GM20431 (cell line): ENCODE data around the gene UBE2L3.
"Not testable (repeated sequence)": the region's sequence is repeated elsewhere in the genome, so short reads cannot be mapped to it uniquely, and the experiment has no call there.

Source experiments
- in situ Hi-C: fragments of 300-500 bp; cut with MseI, MboI; formaldehyde crosslinking; loops from one replicate; pipeline ENCODE4 v1.15.0; 2020; ENCODE audit warnings: low sequenced_read_pairs; ENCODE audit not compliant: unreplicated experiment

UBE2L3 gene

DNA sequence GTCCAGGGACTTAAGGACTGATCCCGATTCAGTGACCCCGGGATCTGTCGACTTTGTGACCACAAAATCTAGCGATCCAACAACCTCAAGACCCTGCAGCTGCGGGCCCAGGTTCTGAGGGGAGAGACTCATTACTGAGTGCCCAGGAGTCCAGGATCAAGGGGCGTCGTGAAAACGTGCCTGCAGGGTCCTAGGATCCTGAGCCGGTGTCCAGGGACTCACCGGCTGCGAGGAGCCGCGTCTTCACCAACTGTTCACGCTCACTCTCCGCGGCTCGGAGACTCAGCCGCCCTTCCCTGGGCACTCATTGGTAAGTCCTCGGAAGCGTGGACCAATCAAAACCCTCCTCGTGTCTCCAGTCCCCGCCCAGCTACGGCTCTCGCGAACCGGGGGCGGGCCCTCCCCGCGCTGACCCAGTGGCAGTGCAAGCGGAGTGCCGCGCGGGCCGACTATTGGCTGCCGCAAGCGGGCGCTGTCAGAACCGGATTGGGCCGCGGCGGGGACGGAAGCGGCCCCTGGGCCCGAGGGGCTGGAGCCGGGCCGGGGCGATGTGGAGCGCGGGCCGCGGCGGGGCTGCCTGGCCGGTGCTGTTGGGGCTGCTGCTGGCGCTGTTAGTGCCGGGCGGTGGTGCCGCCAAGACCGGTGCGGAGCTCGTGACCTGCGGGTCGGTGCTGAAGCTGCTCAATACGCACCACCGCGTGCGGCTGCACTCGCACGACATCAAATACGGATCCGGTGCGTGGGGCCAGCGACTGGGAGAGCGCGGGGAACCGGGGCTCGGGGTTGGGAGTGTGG, 74.5 kb downstream of the UBE2L3 start, which contains the start of gene SDF2L1:
Gene SDF2L1 (plus strand): TSS at position 514 of the 795 bp plus-strand sequence. CDS start 35 bp downstream, at position 549.
- in situ Hi-C loops, result no loop called here

GRCh38 chr22:21642584-21643448, 75.3 kb downstream of the UBE2L3 start:
- in situ Hi-C loops, result no loop called here

DNA sequence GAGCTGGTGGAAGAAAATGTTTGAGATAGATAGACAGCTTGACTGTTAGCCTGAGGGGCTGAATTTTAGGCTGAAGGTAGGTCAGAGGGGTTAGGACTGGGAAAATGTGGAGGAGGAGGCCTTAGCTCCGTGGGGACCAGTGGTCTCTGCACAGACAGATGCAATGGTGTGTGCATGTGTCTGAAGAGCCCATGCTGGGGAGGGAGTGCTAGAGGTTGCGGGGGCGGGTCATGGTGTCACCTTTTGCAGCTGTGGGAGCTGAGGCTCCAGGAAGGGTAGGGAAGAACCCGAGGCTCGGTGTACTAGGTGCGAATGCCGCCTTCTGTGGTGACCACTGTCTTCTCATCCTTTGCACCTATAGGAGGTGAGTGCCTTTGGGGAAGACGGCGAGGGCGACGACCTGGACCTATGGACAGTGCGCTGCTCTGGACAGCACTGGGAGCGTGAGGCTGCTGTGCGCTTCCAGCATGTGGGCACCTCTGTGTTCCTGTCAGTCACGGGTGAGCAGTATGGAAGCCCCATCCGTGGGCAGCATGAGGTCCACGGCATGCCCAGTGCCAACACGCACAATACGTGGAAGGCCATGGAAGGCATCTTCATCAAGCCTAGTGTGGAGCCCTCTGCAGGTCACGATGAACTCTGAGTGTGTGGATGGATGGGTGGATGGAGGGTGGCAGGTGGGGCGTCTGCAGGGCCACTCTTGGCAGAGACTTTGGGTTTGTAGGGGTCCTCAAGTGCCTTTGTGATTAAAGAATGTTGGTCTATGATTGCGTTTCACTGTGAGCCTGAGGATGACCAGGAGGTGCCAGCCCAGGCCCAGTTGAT, 76.2 kb downstream of the UBE2L3 start:
- in situ Hi-C loops, result no loop called here

- in situ Hi-C loops, result not testable (repeated sequence)
These were observed 78.0 kb downstream of the UBE2L3 start for GRCh38 chr22:21645513-21645912.

GRCh38 chr22:21646608-21647590, 79.4 kb downstream of the UBE2L3 start:
- in situ Hi-C loops, result no loop called here

- in situ Hi-C loops, result no loop called here
These were observed 82.8 kb downstream of the UBE2L3 start for GRCh38 chr22:21650280-21650679.

DNA sequence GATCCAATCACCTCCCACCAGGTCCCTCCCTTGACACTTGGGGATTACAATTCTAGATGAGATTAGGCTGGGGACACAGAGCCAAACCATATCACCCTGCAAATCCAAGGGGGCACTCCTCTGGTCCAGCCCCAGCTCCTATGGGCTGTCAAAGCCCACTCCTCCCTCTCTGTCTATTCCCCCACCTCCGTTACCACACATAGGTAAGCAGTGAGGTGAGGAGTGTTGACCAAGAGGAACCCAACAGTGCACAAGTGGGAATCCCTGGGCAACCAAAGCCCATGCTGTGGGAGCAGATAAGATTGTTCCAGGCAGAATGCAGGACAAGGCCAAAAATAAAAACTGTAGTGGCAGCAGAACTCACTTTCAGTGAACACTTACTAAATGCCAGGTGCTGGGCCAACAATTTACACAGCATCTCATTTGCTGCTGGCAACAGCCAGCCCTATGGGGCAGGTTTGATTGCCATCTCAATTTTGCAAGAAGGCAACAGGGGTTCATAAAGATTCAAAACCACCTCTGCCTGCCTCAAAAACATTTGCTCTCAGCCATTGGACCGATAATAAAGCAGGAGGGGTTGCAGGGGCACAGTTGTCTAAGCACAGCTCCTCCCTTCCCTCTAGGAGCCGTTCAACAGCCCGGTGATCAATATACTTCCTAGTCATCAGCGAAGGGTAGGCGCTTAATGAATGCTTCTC, 83.5 kb downstream of the UBE2L3 start:
- in situ Hi-C loops, result no loop called here

DNA sequence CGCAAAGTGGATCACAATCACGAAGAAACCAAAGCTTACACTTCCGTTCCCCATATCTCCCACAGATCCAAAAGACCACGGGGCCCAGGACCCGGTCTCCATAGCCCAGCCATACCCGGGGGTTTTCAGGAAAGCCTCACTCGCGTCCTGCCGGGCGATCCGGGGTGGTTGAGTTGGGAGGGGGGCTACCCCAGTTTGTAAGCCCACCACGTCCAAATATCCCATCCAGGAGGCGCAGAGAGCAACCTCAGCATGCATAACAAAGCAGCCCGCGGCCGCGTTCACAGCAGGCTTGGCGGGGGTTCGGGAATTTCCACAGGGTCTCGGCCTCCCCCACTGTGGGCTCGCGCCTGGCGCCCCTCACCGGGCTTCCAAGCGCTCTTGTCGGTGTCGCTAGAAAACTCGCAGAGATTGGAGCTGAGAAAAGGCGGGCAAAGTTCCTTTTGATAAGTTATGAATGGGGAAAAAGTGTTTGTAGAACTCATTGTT, 84.1 kb downstream of the UBE2L3 start:
- in situ Hi-C loops, result no loop called here

DNA sequence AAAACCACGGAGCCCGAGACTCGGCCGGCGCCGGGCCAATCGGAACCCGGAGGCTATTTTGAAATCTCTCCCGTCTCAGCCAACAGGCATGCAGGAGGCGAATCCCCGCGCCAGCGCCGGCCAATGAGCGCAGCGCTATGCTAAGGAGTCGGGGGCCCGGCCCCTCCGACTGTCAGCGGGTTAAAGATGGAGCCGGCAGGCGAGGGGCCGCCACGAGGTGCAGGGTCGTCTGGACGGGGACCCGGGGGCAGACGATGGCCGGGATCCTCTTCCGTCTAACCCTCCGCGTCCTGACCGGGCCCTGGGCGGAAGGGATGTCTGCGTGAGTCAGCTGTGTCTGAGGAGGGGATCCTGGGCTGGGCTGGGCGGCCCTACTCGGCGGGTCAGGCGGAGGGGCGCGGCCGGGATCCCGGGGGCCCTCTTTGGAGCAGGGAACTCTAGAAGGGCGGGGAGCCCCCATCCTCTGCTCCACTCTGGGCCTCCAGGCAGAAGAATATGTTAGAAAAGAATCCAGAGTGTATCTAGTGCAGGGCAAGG, 84.6 kb downstream of the UBE2L3 start:
- in situ Hi-C loops, result no loop called here

DNA sequence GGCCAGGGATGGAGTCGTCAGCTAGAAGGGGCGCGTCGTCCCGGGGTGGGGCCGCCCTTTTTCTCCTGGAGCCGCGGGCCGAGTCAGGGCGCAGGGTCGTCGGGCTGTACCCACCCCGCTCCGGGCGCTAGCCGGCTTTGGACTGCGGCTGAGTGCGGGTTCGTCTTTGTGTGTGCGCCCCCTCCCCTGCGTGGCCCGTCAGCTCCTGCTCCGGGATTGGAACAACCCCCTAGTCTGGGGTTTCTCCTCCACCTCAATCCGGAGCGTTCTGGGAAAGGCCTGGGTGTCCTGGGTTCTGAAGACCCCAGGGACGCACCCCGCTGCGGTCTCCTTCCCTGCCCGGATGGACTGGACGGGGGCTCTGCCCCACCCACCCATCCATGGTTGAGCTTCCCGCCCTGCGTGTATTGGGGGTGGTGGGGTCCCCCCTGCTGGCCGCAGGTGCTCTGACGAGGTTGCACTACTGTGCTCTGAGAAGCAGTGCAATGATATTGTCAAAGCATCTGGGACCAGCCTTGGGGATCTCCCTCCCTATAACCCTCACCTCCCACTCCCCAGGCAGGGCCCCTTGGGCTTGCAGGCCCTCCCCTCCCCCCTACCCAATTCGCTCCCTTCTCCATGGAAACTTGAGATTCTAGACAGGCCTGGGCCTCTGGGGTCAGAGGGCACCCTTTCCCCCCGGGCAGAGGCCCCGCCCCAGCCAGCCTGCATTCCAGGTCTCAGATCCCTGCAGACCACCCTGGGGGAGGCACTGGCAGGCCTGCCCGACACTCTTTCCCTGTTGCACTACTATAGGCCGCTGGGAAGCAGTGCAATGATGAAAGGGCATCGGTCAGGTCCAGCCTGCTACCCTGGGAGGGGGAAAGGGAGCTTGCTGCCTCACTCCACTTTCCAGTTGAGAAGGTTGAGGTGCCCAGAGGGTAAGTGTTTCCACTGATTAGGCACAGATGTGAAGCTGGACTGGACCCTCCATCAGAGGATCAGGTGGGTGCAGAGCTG, 85.3 kb downstream of the UBE2L3 start:
- in situ Hi-C loops, result no loop called here

DNA sequence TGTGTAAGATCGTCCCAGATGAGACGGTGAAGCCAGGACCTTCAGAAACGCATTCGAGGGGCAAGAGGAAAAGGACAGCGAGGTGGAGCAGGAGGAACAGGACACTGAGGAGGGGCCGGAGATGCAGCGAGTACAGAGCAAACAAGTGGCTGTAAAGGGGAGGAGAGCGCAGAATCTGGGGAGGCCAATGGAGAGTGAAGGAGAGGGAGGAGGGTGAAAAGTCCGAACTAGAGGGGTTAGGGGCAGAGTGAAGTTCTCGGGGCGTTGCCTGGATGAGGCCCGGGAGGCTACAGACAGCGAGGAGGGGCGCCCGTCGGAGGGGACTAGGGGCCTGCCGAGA, 89.5 kb downstream of the UBE2L3 start:
- in situ Hi-C loops, result no loop called here

DNA sequence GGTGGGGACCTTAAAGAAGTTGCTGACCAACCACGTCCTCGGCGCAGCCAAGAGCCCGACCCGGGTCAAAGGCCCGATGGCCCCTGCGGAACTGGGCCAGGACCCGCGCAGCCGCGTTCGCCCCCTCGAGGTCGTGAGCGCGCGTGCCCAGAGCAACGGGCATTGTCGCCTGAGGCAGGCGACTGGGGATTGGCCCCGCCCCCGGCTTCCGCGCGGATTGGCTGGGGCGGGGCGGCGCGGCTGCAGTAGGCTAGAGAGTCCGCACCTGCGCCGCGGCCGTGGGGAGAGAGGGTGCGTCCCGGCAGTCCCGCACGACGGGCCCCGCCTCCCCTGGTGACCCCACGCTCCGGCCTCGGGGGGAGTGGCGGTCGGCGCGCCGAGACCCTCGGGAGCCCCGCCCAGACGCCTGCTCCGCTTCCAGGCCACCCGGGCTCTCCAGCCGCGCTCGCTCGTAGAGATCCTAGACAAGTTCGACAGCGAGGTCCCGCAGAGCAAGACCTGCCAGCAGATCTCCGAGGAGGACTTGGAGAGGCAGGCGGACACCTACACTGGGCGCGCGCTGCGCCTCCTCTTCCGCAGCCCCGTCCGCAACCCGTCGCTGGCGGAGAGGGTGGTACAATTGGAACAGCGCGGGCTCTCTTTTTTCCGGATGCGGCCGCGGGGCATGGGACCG, 90.0 kb downstream of the UBE2L3 start:
- in situ Hi-C loops, result no loop called here

GRCh38 chr22:21659864-21660525, 92.5 kb downstream of the UBE2L3 start:
- in situ Hi-C loops, result no loop called here

- in situ Hi-C loops, result no loop called here
These were observed 93.4 kb downstream of the UBE2L3 start for GRCh38 chr22:21660904-21661303.

DNA sequence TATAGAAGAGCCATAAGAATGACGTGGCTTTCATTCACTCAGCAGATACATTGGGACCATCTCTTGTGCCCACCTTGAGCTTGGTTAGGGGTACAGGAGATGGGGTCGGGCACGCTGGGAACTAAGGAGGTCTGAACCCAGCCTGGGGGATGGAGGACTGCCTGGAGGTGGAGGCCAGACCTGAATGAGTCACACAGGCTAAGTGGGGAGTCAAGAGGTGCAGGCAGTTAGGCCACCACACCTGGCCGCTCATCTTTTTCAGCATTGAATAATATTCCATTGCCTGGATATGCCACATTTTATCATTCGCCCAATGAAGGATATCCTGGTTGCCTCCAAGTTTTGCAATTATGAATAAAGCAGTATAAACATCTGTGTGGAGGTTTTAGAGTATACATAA, 94.5 kb downstream of the UBE2L3 start:
- in situ Hi-C loops, result no loop called here

DNA sequence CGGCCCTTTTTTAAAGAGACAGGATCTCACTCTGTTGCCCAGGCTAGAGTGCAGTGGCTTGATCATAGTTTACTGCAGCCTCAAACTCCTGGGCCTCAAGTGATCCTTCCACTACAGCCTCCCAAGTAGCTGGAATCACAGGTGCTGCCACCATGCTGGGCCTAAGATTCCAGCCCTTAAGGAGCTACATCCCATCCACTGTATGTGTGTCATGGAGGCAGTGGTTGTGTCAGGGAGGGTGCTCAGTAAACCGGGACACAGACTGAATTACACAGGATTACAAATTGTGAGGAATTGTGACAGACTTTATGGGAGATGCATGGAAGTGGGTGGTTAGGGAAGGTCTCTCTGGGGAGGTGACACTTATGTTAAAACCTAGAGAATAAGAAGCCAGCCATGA, 96.2 kb downstream of the UBE2L3 start:
- in situ Hi-C loops, result no loop called here
